Keratinocyte (primary cell): ENCODE measurements around the gene ARMS2.

Source experiments
- EZH2 ChIP-seq: IDR thresholded peaks from one replicate; pipeline ENCODE4 v1.6.1; 2012; ENCODE audit warnings: inconsistent platforms, mild to moderate bottlenecking, low read length, moderate library complexity
- TF ChIP-seq, protein P1 (sequence below), 3 experiments: IDR thresholded peaks in 1 of 3; conservative IDR thresholded peaks in 1 of 3; optimal IDR thresholded peaks in 1 of 3; 2 replicates in 2 of 3; 3 replicates in 1 of 3; pipeline versions ENCODE3 to v1.5.1; 2011; ENCODE audit warnings: low read length in 3 of 3, mild to moderate bottlenecking in 3 of 3, moderate library complexity in 2 of 3, control low read depth in 1 of 3, inconsistent platforms in 1 of 3; ENCODE audit not compliant: insufficient read depth in 2 of 3; ENCODE audit errors: extremely low read depth in 1 of 3

DNA sequence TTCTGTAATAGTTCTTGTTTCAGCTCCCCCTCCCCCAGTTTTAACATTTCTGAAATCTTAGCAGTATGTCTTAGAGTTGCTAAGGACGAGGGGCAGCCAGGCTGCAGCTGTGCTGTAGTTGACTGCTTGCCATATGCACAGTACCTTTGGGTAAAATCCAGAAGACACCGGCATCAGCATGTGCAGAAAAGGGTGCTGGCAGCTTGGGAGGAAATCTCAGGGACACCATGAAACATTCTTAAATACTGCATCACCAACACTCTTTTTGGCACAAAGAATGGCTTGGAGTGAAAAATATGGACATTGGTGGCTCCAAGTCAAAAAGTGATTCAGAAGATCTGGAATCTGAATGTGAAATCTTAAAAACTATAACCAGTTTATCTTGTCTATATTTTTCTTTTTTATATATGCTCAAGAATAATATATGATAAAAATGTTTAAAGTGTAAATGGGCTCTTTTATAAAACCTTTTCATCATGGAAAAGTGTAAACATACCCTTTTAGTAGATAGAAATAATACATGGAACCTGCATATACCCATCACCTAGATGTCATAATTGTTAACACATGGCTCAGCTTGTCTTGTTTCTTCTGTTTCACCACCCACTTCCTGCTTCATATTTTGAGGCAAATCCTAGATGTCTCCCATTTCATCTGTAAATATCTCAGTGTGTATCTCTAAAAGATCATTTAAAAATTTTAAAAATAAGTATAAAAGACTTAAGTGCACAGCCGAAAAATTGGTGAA is 34.4 kb upstream of the ARMS2 start:
- TF ChIP-seq, protein P1, sequence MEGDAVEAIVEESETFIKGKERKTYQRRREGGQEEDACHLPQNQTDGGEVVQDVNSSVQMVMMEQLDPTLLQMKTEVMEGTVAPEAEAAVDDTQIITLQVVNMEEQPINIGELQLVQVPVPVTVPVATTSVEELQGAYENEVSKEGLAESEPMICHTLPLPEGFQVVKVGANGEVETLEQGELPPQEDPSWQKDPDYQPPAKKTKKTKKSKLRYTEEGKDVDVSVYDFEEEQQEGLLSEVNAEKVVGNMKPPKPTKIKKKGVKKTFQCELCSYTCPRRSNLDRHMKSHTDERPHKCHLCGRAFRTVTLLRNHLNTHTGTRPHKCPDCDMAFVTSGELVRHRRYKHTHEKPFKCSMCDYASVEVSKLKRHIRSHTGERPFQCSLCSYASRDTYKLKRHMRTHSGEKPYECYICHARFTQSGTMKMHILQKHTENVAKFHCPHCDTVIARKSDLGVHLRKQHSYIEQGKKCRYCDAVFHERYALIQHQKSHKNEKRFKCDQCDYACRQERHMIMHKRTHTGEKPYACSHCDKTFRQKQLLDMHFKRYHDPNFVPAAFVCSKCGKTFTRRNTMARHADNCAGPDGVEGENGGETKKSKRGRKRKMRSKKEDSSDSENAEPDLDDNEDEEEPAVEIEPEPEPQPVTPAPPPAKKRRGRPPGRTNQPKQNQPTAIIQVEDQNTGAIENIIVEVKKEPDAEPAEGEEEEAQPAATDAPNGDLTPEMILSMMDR (optimal IDR thresholded peaks at IDR 0.05 in 1 of 3, IDR thresholded peaks at IDR 0.05 in 1 of 3, conservative IDR thresholded peaks at IDR 0.05 in 1 of 3; ENCODE audit: extremely low read depth in 1 of 3, insufficient read depth in 2 of 3, low read length in 3 of 3): no peak
- no peak for TF ChIP-seq EZH2
